GM19324 (cell line): ENCODE measurements around the gene RAB3GAP2.
"Not testable (repeated sequence)": the region's sequence is repeated elsewhere in the genome, so short reads cannot be mapped to it uniquely, and the experiment has no call there.

Experiments
- ATAC-seq: cut with Tn5 transposase; IDR thresholded peaks from one replicate; pipeline ENCODE4 v1.9.1; 2021; ENCODE audit warnings: mild to moderate bottlenecking, moderate library complexity; ENCODE audit not compliant: unreplicated experiment, low FRiP score

The RAB3GAP2 gene

GRCh38 chr1:220207411-220207810 is 64.8 kb downstream of the RAB3GAP2 start:
- no peak for ATAC-seq

- not testable (repeated sequence) for ATAC-seq
These were observed 67.5 kb downstream of the RAB3GAP2 start for GRCh38 chr1:220204758-220205157.

DNA sequence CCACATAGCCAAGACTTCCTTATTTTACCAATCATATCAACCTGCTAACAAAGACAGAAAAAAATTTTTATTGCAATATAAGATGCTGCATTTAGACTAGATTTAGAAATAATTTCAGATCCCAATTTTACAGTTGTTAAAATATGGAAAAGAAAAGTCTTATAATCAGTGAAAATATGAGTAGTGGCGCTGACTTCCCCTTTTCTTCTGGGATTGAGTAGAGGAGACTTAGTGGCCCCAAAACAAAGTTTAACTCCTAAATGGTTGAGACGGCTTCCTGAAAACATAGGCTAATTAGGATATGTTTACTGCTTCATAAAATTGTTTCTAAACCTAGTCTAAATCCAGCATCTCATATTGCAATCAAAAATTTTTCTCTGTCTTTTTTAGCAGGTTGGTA is 68.4 kb downstream of the RAB3GAP2 start:
- ATAC-seq: no peak

GRCh38 chr1:220198186-220199005 is 73.9 kb downstream of the RAB3GAP2 start:
- ATAC-seq: no peak

DNA sequence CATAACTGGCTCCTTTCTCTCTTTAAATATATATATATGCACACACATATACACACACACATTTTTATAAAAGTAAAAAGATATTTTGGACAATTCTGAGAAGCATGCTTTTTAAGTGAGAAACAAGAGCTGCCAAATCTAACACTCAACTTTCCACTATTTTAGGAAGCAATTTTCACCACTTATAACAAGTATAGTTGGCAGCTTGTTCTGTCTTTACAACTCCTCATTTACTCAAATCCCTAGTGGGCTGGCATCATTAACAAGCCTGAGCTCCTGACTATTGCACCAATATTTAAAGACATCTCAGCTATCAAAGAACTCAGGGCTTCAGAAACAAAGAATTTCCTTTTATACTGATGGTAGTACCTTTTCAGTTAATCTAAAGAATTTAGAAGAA is 76.6 kb downstream of the RAB3GAP2 start:
- ATAC-seq: no peak

GRCh38 chr1:220189750-220190347 is 82.4 kb downstream of the RAB3GAP2 start:
- ATAC-seq: no peak

GRCh38 chr1:220188538-220188937 is 83.7 kb downstream of the RAB3GAP2 start:
- no peak for ATAC-seq

GRCh38 chr1:220186752-220187151 is 85.5 kb downstream of the RAB3GAP2 start:
- ATAC-seq: no peak

DNA sequence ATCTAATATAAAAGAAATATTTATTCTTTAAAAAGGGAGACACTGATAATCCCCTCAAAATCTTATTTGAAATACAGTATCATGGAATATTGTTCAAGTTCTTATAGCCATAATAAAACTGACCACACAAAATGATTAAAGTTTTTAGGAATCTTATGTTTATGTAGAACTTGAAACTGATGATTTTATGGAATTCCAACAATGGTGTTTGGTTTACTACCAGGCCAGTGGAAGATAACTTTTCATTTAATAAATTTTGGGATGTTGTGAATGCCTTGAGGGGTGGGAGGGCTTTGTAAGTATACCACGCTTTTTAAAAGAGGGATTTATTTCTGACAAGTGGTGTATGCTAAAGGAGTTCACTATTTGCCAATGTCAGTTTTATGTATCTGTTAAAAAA is 87.7 kb downstream of the RAB3GAP2 start:
- no peak for ATAC-seq

DNA sequence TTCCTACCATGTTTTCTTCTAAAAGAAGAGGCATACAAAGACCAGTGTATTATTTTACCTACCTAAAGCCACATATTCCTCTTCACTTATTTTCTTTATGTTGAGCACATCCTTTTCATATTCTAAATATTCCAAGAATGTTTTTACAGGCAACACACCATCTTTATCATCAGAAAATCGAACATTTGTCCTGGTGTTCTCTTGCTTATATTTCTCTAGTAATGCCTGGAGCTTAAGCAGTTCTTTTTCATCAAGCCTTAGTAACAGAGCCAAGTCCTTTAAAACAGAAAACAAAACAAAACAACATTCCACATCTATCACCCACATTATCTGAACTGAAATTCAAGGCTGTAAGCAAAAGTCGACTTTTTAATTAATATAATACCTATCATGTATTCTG is 89.6 kb downstream of the RAB3GAP2 start:
- ATAC-seq: no peak

GRCh38 chr1:220182111-220182510 is 90.1 kb downstream of the RAB3GAP2 start:
- ATAC-seq: no peak

- no peak for ATAC-seq
These were observed 95.7 kb downstream of the RAB3GAP2 start for GRCh38 chr1:220176540-220176939.

DNA sequence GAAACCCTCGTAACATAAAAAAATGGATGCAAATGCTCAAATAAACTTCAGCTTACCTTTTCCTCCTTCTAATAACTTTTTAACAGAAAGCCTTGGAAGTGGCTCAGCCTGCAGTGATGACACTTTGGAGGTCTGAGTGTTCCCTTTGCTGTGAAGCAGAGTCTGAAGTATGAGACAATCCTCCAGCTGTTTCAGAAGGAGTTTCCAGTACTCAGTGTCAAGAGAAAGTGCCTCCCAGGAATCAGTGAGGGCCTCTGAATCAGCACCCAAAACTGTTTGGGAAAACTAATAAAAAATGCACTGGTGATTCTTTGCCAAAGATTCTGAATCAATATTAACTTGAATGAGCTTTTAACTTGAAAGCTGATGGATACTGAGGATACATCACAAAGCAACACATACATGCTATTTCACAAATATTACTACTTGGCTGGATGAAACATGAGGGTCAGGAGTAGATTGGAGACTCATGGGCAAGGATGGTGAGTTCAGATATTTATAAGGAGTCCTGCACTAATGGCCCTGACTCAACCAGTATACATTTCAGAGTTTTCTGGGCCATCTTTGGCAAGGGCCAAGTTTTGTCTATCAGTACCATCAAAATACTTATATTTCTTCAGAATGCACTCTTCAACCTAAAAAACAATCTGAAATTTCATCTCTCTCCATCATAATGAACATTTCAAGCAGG is 101.3 kb downstream of the RAB3GAP2 start:
- no peak for ATAC-seq

DNA sequence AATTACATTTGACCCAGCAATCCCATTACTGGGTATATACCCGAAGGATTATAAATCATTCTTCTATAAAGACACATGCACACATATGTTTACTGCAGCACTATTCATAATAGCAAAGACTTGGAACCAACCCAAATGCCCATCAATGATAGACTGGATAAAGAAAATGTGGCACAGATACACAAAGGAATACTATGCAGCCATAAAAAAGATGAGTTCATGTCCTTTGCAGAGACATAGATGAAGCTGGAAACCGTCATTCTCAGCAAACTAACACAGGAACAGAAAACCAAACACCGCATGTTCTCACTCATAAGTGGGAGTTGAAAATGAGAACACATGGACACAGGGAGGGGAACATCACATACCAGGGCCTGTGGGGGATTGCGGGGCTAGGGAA is 102.4 kb downstream of the RAB3GAP2 start:
- ATAC-seq: not testable (repeated sequence)

DNA sequence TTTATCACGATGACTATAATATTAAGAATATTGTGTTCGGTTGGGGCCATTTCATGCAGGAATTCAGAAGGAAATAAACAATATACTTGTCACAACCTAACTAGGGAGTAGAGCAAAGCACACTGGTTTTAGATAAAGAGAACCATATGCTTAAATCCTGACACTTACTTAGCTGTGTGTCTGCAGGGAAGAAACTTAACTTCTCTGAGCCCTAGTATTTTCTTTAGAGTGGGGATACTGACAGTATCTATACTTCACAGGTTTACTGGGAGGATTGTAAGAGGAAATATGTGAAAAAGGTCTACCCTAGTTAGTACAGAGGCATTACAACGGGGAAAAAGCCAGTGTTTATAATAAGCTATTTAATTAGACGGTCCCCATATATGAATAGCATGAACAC is 105.4 kb downstream of the RAB3GAP2 start:
- ATAC-seq: no peak

DNA sequence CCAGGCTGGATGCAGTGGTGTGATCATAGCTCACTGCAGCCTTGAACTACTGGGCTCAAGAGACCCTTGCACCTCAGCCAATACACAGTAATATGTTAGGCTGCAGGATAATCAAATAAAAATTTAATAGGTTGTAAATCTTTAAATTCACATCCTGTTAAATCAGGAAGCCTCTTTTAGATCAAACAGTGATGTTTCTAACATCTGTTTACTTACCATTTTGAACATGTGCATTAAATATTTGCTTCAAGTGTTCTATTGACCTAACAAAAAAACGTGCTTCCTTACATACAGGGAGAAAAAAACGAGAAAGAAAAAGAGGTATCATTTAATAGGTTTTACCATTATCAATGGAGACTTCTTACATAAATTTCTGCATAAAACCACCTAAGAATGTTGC is 107.7 kb downstream of the RAB3GAP2 start:
- ATAC-seq: no peak

DNA sequence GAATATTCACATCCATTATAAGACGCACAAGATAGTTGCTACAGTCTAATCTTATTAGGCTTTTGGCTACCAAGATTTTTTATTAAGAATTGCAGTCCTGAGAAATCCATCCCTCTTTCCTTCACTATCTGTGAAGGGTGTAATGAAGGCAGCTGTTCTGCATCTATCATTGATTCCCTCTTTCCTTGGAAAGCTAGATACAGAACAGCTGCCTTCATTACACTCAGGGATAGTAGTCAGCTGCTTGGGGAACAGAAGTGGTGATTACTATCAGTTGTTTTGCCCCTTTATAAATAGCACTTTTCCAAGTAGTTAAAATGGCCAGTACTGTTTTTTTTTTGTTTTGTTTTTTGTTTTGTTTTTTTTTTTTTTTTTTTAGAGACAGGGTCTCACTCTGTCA is 108.1 kb downstream of the RAB3GAP2 start:
- ATAC-seq: no peak

- ATAC-seq: no peak
These were observed 112.2 kb downstream of the RAB3GAP2 start for GRCh38 chr1:220160027-220160426.

DNA sequence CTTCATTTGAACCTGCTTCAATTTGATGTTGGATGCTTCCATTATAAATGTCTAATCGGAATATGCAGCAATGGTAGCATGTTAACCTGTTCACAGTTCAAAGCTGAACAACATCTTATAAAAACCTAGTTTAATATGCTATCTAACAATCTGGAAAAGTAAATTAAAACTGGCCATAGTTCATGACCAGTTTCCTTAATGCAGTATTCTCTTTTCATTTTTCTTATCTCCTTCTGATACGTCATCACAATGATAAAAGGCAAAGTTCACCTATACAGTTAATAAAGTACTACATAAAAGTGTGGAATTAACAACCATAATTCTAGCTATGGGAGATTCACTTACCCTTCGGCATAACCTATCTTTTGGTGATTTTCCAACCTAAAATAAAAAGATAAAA is 113.2 kb downstream of the RAB3GAP2 start:
- no peak for ATAC-seq

GRCh38 chr1:220158530-220158929 is 113.7 kb downstream of the RAB3GAP2 start:
- ATAC-seq: not testable (repeated sequence)

DNA sequence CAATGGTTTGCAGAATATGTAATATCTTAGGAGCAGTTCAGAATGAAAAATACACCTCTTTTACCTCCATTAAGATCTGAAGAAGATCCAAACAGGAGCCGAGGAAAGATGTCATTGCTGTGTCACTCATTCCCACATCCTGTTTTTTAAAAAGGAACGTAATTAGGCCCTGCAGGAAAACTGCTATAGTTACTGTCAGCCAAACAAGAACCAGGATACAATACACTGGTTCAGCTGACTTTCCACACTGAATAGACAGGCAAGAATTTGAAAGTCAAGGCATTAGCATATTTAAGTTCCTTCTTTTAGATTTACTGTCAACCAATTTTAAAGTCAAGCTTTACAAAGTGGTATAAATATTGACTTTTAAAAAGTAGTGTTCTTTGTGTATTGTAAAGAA is 114.5 kb downstream of the RAB3GAP2 start:
- ATAC-seq: no peak
